Fibroblast of lung (primary cell): ENCODE measurements around the gene ANKRD65. TPM values are rescaled to one million over a fixed set of nuclear protein-coding genes. Genes with fewer than 3 reads are reported as not detected.
A peak's percentile ranks its signal among the peaks of the same experiment; 100 is the strongest.
"Not testable (repeated sequence)": the region's sequence is repeated elsewhere in the genome, so short reads cannot be mapped to it uniquely, and the experiment has no call there.

Source experiments
- DNase-seq, 2 donors: peaks; one replicate each; pipeline versions ENCODE4 v3.0.0 to v3.0.0-alpha.2; 2010; ENCODE audit warnings: low read depth in 2 of 2
- H2AFZ ChIP-seq: 2 replicates; pipeline ENCODE4 v1.5.1; 2012; ENCODE audit warnings: low read length, control low read depth, inconsistent platforms
- H3K27ac ChIP-seq: 2 replicates; pipeline ENCODE4 v1.5.1; 2011; ENCODE audit warnings: low read length, control low read depth; ENCODE audit not compliant: insufficient read depth
- H3K27me3 ChIP-seq: 2 replicates; pipeline ENCODE4 v1.5.1; 2011; ENCODE audit warnings: mild to moderate bottlenecking, low read length; ENCODE audit not compliant: control insufficient read depth, insufficient read depth
- H3K36me3 ChIP-seq: 2 replicates; pipeline ENCODE4 v1.5.1; 2011; ENCODE audit warnings: low read length; ENCODE audit not compliant: control insufficient read depth, insufficient read depth
- H3K4me1 ChIP-seq: 2 replicates; pipeline ENCODE4 v1.5.1; 2011; ENCODE audit warnings: low read length; ENCODE audit not compliant: control insufficient read depth, insufficient read depth; ENCODE audit errors: extremely low read depth
- H3K4me2 ChIP-seq: 2 replicates; pipeline ENCODE4 v1.5.1; 2011; ENCODE audit warnings: low read length, control low read depth; ENCODE audit not compliant: insufficient read depth; ENCODE audit errors: extremely low read depth
- H3K4me3 ChIP-seq, 4 experiments: fragments of 200-600 bp in 1 of 4; sonication (generic) in 1 of 4; replicated peaks in 1 of 4; 2 replicates each; pipeline ENCODE4 v1.5.1; 2011 to 2016; ENCODE audit warnings: low read length in 4 of 4, low read depth in 3 of 4, mild to moderate bottlenecking in 3 of 4, control low read depth in 2 of 4, inconsistent platforms in 1 of 4, mixed read lengths in 1 of 4; ENCODE audit not compliant: insufficient read depth in 1 of 4; ENCODE audit errors: control extremely low read depth in 1 of 4
- H3K79me2 ChIP-seq: 2 replicates; pipeline ENCODE4 v1.5.1; 2012; ENCODE audit warnings: mild to moderate bottlenecking, low read length, inconsistent platforms; ENCODE audit not compliant: control insufficient read depth, insufficient read depth
- H3K9ac ChIP-seq: 2 replicates; pipeline ENCODE4 v1.5.1; 2011; ENCODE audit warnings: mild to moderate bottlenecking, low read length, control low read depth; ENCODE audit not compliant: insufficient read depth
- H3K9me3 ChIP-seq: 2 replicates; pipeline ENCODE4 v1.5.1; 2012; ENCODE audit warnings: low read depth, low read length; ENCODE audit not compliant: control insufficient read depth, insufficient read depth
- H4K20me1 ChIP-seq: 2 replicates; pipeline ENCODE4 v1.5.1; 2011; ENCODE audit warnings: low read length; ENCODE audit not compliant: control insufficient read depth, insufficient read depth; ENCODE audit errors: extremely low read depth
- EZH2 ChIP-seq: IDR thresholded peaks from 2 replicates; pipeline ENCODE4 v1.5.1; 2012; ENCODE audit warnings: low read length, control low read depth, mild to moderate bottlenecking; ENCODE audit errors: missing control alignments
- polyA plus RNA-seq, 2 donors: library from polyadenylated mRNA; depleted of rRNA in 1 of 2; stranded (reverse) in 1 of 2; unstranded in 1 of 2; fragments of >200 nt; gene quantifications; 2 replicates each; pipeline ENCODE4 v1.2.1, GENCODE V29; 2011 to 2012; ENCODE audit warnings: missing spikeins in 1 of 2
- total RNA-seq: library from RNA; depleted of rRNA; stranded (reverse); fragments of >200 nt; gene quantifications from 2 replicates; pipeline ENCODE4 v1.2.1, GENCODE V29; 2014
- TF ChIP-seq, protein P1 (sequence below), 2 donors: IDR thresholded peaks in 1 of 2; conservative IDR thresholded peaks in 1 of 2; 1 replicate in 1 of 2; 2 replicates in 1 of 2; pipeline ENCODE4 v1.5.1; 2011 to 2012; ENCODE audit warnings: low read length in 2 of 2, control low read depth in 1 of 2, inconsistent platforms in 1 of 2, low read depth in 1 of 2, mild to moderate bottlenecking in 1 of 2

The ANKRD65 gene
- total and polyA plus RNA-seq, 2 donors (not counting 1 experiment from before 2014, with no cell fraction given): 0.84 to 2.0 TPM

DNA sequence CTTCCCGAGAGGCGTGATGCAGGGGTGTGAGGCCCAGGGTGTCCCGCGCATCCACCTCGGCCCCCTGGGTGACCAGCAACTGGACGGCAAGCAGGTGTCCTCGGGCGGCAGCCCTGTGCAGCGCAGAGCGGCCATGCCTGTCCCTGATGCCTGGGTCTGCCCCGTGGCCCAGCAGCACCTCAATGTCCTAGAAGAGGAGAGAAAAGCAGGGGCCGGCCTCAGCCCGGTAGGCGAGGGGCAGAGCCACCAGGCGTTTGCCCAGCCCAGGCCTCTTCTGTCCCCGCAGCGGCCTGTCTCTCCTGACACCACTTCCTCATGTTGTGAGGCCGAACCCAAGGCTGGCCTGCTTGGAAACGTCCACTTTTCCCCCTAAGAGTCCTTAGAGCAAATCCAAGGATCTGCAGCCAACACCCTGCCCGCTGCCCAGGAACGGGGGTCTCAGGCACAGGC is 1.7 kb downstream of the ANKRD65 start:
- H3K36me3 ChIP-seq: no peaks in the 10 kb centered on the region
- no peak for TF ChIP-seq EZH2
- TF ChIP-seq, protein P1, sequence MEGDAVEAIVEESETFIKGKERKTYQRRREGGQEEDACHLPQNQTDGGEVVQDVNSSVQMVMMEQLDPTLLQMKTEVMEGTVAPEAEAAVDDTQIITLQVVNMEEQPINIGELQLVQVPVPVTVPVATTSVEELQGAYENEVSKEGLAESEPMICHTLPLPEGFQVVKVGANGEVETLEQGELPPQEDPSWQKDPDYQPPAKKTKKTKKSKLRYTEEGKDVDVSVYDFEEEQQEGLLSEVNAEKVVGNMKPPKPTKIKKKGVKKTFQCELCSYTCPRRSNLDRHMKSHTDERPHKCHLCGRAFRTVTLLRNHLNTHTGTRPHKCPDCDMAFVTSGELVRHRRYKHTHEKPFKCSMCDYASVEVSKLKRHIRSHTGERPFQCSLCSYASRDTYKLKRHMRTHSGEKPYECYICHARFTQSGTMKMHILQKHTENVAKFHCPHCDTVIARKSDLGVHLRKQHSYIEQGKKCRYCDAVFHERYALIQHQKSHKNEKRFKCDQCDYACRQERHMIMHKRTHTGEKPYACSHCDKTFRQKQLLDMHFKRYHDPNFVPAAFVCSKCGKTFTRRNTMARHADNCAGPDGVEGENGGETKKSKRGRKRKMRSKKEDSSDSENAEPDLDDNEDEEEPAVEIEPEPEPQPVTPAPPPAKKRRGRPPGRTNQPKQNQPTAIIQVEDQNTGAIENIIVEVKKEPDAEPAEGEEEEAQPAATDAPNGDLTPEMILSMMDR (conservative IDR thresholded peaks at IDR 0.05 in 1 of 2, IDR thresholded peaks at IDR 0.05 in 1 of 2; ENCODE audit: low read depth in 1 of 2, low read length in 2 of 2): no peak
- H3K27ac ChIP-seq: no peak overlapping the region
- peak overlapping the region; percentile 23 for H3K9ac ChIP-seq
- H3K4me3 ChIP-seq: peak overlapping the region in 1 of 4 experiments; percentile 27
- peak overlapping the region; percentile 49 for H2AFZ ChIP-seq
- no peaks in the 10 kb centered on the region for H3K9me3 ChIP-seq
- no peak for DNase-seq
- no peaks in the 10 kb centered on the region for H3K27me3 ChIP-seq
- peak overlapping the region; percentile 25 for H3K4me2 ChIP-seq
- no peaks in the 10 kb centered on the region for H3K79me2 ChIP-seq
- H4K20me1 ChIP-seq: no peaks in the 10 kb centered on the region
- peaks cover 4% of the 10 kb centered on the region for H3K4me1 ChIP-seq

DNA sequence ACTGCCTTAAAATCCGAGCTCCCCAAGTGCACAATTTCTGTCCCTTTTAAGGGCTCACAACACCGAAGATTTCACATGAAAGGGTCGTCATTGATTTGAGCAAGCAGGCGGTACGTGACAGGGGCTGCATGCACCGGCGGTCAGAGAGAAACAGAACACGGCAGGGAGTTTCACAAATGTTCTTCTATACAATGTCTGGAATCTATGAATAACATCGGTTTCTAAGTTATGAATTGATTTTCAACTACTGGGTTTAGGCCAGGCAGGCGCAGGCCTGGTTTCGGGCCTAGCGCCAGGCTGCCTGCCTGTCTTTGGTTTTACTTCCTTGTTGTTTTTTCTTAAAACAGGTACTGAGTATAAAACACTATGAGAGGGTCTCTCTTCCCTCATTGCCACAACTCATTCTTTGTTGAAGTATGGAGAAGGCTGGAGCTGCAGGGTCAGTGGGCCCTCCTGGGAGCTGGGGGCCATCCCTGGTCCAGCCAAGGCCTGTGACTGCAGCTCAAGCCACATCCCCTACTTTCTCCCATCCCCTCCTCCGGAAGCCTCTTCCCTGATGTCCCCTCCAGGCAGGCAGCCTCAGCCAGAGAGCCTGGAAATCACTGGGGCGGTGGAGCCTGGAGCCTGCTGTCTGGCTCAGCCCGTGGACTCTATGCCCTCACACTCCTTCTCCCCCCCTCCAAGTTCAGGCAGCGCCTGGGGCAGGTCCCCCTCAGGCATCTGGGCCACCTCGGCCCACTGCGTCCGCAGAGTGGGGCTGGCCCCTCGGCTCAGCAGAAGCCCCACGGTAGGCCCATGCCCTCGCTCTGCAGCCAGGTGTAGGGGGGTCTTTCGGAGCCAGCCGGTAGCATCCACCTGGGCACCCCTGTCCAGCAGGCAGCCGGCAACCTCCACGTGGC is 2.4 kb downstream of the ANKRD65 start:
- DNase-seq: no peak
- Histone ChIP-seq H3K4me2 (no peak overlapping the region), H3K79me2 (no peaks in the 10 kb centered on the region), H3K36me3 (no peaks in the 10 kb centered on the region), H3K4me3 (no peak overlapping the region), H2AFZ (no peak overlapping the region), H3K9me3 (no peaks in the 10 kb centered on the region), H3K9ac (no peak overlapping the region), H3K4me1 (peaks cover 4% of the 10 kb centered on the region), H3K27ac (no peak overlapping the region), H3K27me3 (no peaks in the 10 kb centered on the region), H4K20me1 (no peaks in the 10 kb centered on the region)
- TF ChIP-seq, protein P1 (conservative IDR thresholded peaks at IDR 0.05 in 1 of 2, IDR thresholded peaks at IDR 0.05 in 1 of 2; ENCODE audit: low read depth in 1 of 2, low read length in 2 of 2): no peak
- no peak for TF ChIP-seq EZH2

DNA sequence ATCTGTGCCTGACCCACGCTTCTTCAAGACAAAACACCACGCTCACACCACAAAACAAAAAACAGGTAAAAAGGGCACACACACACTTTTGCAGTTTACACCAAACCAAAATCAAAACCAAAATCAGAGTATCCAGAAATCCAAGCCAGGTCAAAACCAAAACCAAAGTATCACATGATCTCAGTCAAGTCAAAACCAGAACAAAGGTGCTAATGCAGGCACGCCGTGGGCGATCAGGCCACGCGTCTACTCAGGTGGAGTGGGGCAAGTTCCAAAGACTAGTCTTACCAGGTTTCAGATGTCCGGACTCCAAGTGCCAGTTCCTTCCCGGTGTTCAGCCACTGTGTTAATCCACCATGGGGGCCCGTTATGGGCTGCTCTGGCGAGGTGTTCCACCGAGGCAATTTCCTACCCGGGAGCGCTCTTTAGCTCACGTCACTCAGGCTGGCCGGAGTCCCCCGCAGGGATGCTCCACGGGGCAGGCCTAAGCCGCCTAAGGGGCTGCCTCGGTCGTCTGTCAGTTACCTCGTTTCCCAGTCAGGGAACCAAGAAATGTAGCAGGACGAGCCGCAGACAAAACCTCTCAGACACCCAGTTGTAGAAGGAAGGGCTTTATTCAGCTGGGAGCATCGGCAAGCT is 3.1 kb downstream of the ANKRD65 start:
- not testable (repeated sequence) for H2AFZ ChIP-seq, H3K36me3 ChIP-seq, H3K4me3 ChIP-seq, DNase-seq, H3K9ac ChIP-seq, H4K20me1 ChIP-seq, H3K27ac ChIP-seq, H3K27me3 ChIP-seq, H3K4me2 ChIP-seq, H3K4me1 ChIP-seq, H3K79me2 ChIP-seq, H3K9me3 ChIP-seq

DNA sequence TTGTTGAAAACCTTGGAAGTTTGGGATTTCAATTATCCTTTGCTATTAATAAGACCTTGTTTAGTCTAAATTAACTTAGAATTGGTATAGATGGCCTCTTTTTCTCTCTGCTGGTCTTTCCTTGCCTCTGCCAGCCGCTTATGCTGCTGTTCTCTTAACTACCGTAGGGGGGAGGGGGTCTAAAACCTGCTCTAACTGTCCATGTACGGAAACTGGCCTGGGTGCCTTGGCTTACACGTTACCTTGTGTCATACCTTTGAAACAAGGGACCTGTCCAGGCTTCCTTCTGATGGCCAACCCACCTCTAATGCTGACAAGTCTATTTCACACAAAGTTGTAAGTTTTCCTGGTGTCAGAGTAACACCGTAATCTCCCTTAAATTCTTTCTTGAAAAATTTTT is 3.7 kb downstream of the ANKRD65 start:
- H3K4me2 ChIP-seq, DNase-seq: not testable (repeated sequence)

More for the DNA sequence above, 3.7 kb downstream of the ANKRD65 start:
- H3K79me2 ChIP-seq, H3K36me3 ChIP-seq, H3K9ac ChIP-seq, H3K27ac ChIP-seq, H2AFZ ChIP-seq, H3K4me3 ChIP-seq, H3K9me3 ChIP-seq, H3K27me3 ChIP-seq, H4K20me1 ChIP-seq, H3K4me1 ChIP-seq: not testable (repeated sequence)
